Lower leg skin (tissue), 3 donors: ENCODE data around the gene ANKRD53.

ENCODE experiments used
- CTCF ChIP-seq, 3 donors: fragments of 450-650 bp; IDR thresholded peaks; one replicate each; pipeline ENCODE4 v1.5.1; 2016; ENCODE audit warnings: antibody characterized with exemption in 3 of 3, mild to moderate bottlenecking in 3 of 3, moderate library complexity in 2 of 3
- POLR2A ChIP-seq, 2 donors: fragments of 450-650 bp; IDR thresholded peaks; one replicate each; pipeline ENCODE4 v1.6.1; 2016 to 2017; ENCODE audit warnings: antibody characterized with exemption in 2 of 2, mild to moderate bottlenecking in 1 of 2, moderate library complexity in 1 of 2

GRCh38 chr2:70962885-70963878 is 15.2 kb upstream of the ANKRD53 start:
- TF ChIP-seq CTCF (IDR thresholded peaks at IDR 0.05) (no peak), POLR2A (IDR thresholded peaks at IDR 0.05) (no peak)
